GM23248 (cell line): ENCODE data around the gene RNLS. TPM values are rescaled to one million over a fixed set of nuclear protein-coding genes. Genes with fewer than 3 reads are reported as not detected.

Experiments used
- DNase-seq: peaks from one replicate; pipeline ENCODE4 v3.0.0-alpha.2; 2015
- H2AFZ ChIP-seq: fragments of 200-600 bp; sonication (generic); 2 replicates; pipeline ENCODE4 v1.6.1; 2016; ENCODE audit warnings: antibody characterized with exemption
- H3F3A ChIP-seq: fragments of 200-600 bp; sonication (generic); 2 replicates; pipeline ENCODE4 v1.6.1; 2016; ENCODE audit warnings: mild to moderate bottlenecking, antibody characterized with exemption, mixed run types; ENCODE audit not compliant: insufficient read depth
- H3K27ac ChIP-seq: fragments of 200-600 bp; sonication (generic); 2 replicates; pipeline ENCODE4 v1.5.1; 2016; ENCODE audit warnings: mild to moderate bottlenecking
- H3K27me3 ChIP-seq: fragments of 200-600 bp; sonication (generic); replicated peaks from 2 replicates; pipeline ENCODE4 v1.6.1; 2016; ENCODE audit warnings: mild to moderate bottlenecking; ENCODE audit not compliant: insufficient read depth
- H3K36me3 ChIP-seq: fragments of 200-600 bp; sonication (generic); 2 replicates; pipeline ENCODE4 v1.6.1; 2016; ENCODE audit warnings: low read depth, mild to moderate bottlenecking
- H3K4me1 ChIP-seq: fragments of 200-600 bp; sonication (generic); 2 replicates; pipeline ENCODE4 v1.6.1; 2016; ENCODE audit warnings: mild to moderate bottlenecking; ENCODE audit not compliant: insufficient read depth
- H3K4me2 ChIP-seq: fragments of 200-600 bp; sonication (generic); one replicate; pipeline ENCODE4 v1.6.1; 2016; ENCODE audit warnings: mild to moderate bottlenecking; ENCODE audit not compliant: unreplicated experiment
- H3K4me3 ChIP-seq: fragments of 200-600 bp; sonication (generic); 2 replicates; pipeline ENCODE4 v1.5.1; 2016; ENCODE audit warnings: mild to moderate bottlenecking
- H3K79me2 ChIP-seq: fragments of 200-600 bp; sonication (generic); 2 replicates; pipeline ENCODE4 v1.6.1; 2016; ENCODE audit warnings: mild to moderate bottlenecking; ENCODE audit not compliant: insufficient read depth
- H3K9ac ChIP-seq: fragments of 200-600 bp; sonication (generic); 2 replicates; pipeline ENCODE4 v1.6.1; 2016; ENCODE audit warnings: mild to moderate bottlenecking
- H3K9me2 ChIP-seq: fragments of 200-600 bp; sonication (generic); 2 replicates; pipeline ENCODE4 v1.6.1; 2016; ENCODE audit warnings: mixed run types, mild to moderate bottlenecking, moderate library complexity; ENCODE audit not compliant: insufficient read depth
- H3K9me3 ChIP-seq: fragments of 200-600 bp; sonication (generic); one replicate; pipeline ENCODE4 v1.6.1; 2017; ENCODE audit warnings: low read depth
- H4K20me1 ChIP-seq: fragments of 200-600 bp; sonication (generic); 2 replicates; pipeline ENCODE4 v1.6.0; 2016; ENCODE audit not compliant: insufficient read depth
- EZH2 ChIP-seq: fragments of 200-600 bp; sonication (generic); IDR thresholded peaks from 2 replicates; pipeline ENCODE4 v1.6.1; 2018; ENCODE audit warnings: antibody characterized with exemption, mild to moderate bottlenecking; ENCODE audit not compliant: insufficient read depth, poor library complexity, severe bottlenecking
- EZH2phosphoT487 ChIP-seq: fragments of 200-600 bp; sonication (generic); IDR thresholded peaks from 2 replicates; pipeline ENCODE4 v1.6.1; 2018; ENCODE audit warnings: antibody characterized with exemption, moderate library complexity, mild to moderate bottlenecking, low read depth; ENCODE audit not compliant: insufficient read depth
- WGBS, 2 experiments: methylation state at CpG; one replicate each; pipeline ENCODE4 v1.1.6; 2015 to 2017; ENCODE audit warnings: low lambda C conversion rate in 2 of 2, low coverage in 1 of 2; ENCODE audit errors: missing lambda C conversion rate in 2 of 2; 5-methylcytosine and 5-hydroxymethylcytosine counted together
- in situ Hi-C: fragments of 300-500 bp; cut with MboI; formaldehyde crosslinking; loops from 2 replicates; pipeline ENCODE4 v1.15.0; 2020
- polyA plus RNA-seq: library from polyadenylated mRNA; unstranded; fragments of >200 nt; fragmentation: Nextera tagmentation; extraction: Ambion mirVana; gene quantifications from 2 replicates; pipeline ENCODE4 v1.2.1, GENCODE V29; 2016
- total RNA-seq: library from RNA; depleted of rRNA; stranded (reverse); fragments of >200 nt; shearing (Covaris generic); gene quantifications from 2 replicates; pipeline ENCODE4 v1.2.3, GENCODE V29; 2014

Gene RNLS
- total and polyA plus RNA-seq, 2 experiments from 2014 or later: 11.5 to 23.1 TPM

DNA sequence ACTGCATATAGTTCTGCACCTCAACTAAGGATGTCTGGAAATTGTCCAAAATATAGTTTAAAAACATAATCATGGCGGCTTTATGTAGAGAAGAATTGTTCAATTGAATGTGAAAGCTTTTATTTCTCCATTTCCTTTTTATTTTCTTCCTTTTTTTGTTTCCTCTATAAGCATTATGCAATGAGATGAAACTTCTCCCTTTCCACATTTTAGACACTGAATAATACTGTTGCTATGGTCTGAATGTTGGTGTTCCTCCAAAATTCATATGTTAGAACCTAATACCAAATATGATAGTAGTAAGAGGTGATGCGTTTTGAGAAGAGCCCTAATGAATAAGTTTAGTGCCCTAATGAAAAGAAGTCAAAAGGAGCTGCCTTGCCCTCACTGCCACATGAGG is 175.0 kb downstream of the RNLS start:
- Histone ChIP-seq H3K9ac (no peak overlapping the region), H3K9me3 (no peaks in the 10 kb centered on the region), H3K4me3 (no peak overlapping the region), H3K9me2 (no peaks in the 10 kb centered on the region), H4K20me1 (no peaks in the 10 kb centered on the region), H3K4me1 (peaks cover 16% of the 10 kb centered on the region), H3K4me2 (no peak overlapping the region), H3K79me2 (no peaks in the 10 kb centered on the region), H3F3A (peaks cover 7% of the 10 kb centered on the region; the same call in 1 of the 2 replicates), H2AFZ (0 out of 2 replicates have a peak overlapping the region, but pooled peaks have one; percentile 17), H3K27ac (no peak overlapping the region), H3K36me3 (no peaks in the 10 kb centered on the region), H3K27me3 (no peaks in the 10 kb centered on the region)
- in situ Hi-C loops: no loop called here
- WGBS, 2 experiments: 73 to 77% methylated on average over 2 of the region's 2 CpGs
- DNase-seq: peak; percentile 39
- TF ChIP-seq EZH2phosphoT487: no peak

DNA sequence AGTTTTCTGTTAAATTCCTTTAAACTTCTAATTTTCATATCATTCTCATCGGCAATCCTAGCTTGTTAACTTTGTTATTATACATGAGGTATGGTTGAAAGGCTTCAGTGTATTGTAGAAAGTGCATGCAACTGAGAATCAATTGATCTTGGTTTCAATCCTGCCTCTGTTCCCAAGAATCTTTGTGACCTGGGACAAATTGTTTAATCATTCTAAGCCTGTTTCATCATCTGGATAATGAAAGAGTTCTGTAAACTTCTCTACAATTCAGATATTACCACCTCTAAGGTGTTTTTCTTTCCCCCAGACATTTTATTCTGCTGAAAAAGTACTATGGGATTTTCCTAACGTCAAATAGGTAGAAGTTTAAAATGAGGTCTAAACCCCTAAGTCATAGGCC is 179.0 kb downstream of the RNLS start:
- H3F3A ChIP-seq: peaks cover 3% of the 10 kb centered on the region; the same call in 1 of the 2 replicates
- H3K9me3 ChIP-seq: peaks cover 2% of the 10 kb centered on the region
- no peaks in the 10 kb centered on the region for H3K36me3 ChIP-seq
- no peak for DNase-seq
- no peak overlapping the region for H3K27ac ChIP-seq
- H3K4me2 ChIP-seq: no peak overlapping the region
- H3K9ac ChIP-seq: no peak overlapping the region
- H3K9me2 ChIP-seq: no peaks in the 10 kb centered on the region
- H3K4me3 ChIP-seq: no peak overlapping the region
- no peak overlapping the region for H2AFZ ChIP-seq
- in situ Hi-C loops: no loop called here
- 91 to 93% methylated on average over 2 of the region's 2 CpGs for WGBS, 2 experiments
- no peaks in the 10 kb centered on the region for H4K20me1 ChIP-seq
- H3K79me2 ChIP-seq: no peaks in the 10 kb centered on the region
- no peak for TF ChIP-seq EZH2
- TF ChIP-seq EZH2phosphoT487: no peak
- peaks cover 9% of the 10 kb centered on the region for H3K4me1 ChIP-seq
- H3K27me3 ChIP-seq: no peaks in the 10 kb centered on the region

DNA sequence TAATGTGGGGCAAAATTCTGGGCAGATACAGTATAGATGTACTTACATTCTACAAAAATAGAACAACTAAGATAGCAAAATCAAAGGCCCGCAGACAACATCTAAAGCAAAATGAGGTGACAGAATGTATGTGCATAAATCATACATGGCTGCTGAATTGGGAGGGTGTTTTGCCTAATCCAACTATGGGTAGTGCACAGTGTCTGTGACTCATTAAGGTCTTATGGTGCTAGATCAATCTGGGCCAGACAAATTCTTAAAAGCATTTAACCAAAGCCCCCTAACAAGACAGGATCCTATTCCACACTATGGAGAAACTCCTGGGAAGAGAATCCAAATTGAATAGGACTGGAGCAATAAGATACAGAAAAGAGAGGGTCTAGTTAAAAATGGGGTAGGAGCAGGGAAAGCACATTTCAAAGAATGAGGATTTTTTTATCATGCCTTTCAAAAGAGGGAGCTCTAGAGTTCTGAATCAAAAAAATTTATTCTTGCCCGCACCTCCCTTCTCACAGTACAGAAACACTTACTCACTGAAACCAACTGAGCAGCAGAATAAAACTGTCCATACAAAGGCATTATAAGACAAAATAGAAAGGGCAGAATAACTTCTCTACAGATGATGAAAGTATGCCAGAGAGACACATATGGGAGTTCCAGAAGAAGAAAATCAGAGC is 181.3 kb downstream of the RNLS start:
- Histone ChIP-seq H3K9me2 (no peaks in the 10 kb centered on the region), H3K79me2 (no peaks in the 10 kb centered on the region), H3K4me3 (no peak overlapping the region), H4K20me1 (no peaks in the 10 kb centered on the region), H3K4me1 (no peaks in the 10 kb centered on the region), H3F3A (no peaks in the 10 kb centered on the region), H3K4me2 (no peak overlapping the region), H2AFZ (0 out of 2 replicates have a peak overlapping the region, but pooled peaks have one; percentile 8), H3K9me3 (peaks cover 7% of the 10 kb centered on the region), H3K27ac (no peak overlapping the region), H3K27me3 (no peaks in the 10 kb centered on the region), H3K9ac (no peak overlapping the region), H3K36me3 (no peaks in the 10 kb centered on the region)
- in situ Hi-C loops: no loop called here
- TF ChIP-seq EZH2phosphoT487: no peak
- no peak for TF ChIP-seq EZH2
- DNase-seq: peak; percentile 57
- WGBS, 2 experiments: 75 to 82% methylated on average over 2 of the region's 2 CpGs

DNA sequence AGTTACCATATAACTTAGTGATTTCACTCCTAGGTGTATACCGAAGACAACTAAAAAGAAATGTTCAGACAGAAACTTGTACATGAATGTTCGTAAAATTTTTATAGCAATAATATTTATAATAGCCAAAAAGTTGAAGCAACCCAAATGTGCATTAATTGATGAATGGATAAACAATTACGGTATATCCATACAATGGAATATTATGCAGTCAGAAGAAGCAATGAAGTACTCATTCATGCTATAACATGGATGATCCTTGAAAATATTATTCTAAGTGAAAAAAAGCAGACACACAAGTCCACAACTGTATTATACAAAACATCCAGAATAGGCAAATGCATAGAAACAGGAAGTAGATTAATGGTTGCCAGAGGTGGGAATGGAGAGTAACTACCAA is 183.9 kb downstream of the RNLS start:
- no peak for TF ChIP-seq EZH2phosphoT487
- H3K4me1 ChIP-seq: no peaks in the 10 kb centered on the region
- H3F3A ChIP-seq: no peaks in the 10 kb centered on the region
- H2AFZ ChIP-seq: no peak overlapping the region
- in situ Hi-C loops: loop anchor here (10.0 kb wide), 1 partner anchor 544 kb away; no protein-coding TSS in a partner anchor
- no peak overlapping the region for H3K27ac ChIP-seq
- WGBS, 2 experiments: 81 to 85% methylated on average over 3 of the region's 3 CpGs
- H3K4me2 ChIP-seq: no peak overlapping the region
- H3K9ac ChIP-seq: no peak overlapping the region
- H3K9me2 ChIP-seq: no peaks in the 10 kb centered on the region
- peaks cover 7% of the 10 kb centered on the region for H3K9me3 ChIP-seq
- no peaks in the 10 kb centered on the region for H3K79me2 ChIP-seq
- H4K20me1 ChIP-seq: no peaks in the 10 kb centered on the region
- H3K27me3 ChIP-seq: no peaks in the 10 kb centered on the region
- no peaks in the 10 kb centered on the region for H3K36me3 ChIP-seq
- DNase-seq: no peak
- H3K4me3 ChIP-seq: no peak overlapping the region
